ENCODE results near the gene CASZ1.

GRCh38 chr1:10716840-10717239 is 79.6 kb downstream of the CASZ1 start:
- TF ChIP-seq CTCF (IDR thresholded peaks at IDR 0.05) (no peak), POLR2A (IDR thresholded peaks at IDR 0.05; ENCODE audit: low read depth) (no peak), EP300 (IDR thresholded peaks at IDR 0.05) (no peak), POLR2AphosphoS5 (IDR thresholded peaks at IDR 0.05) (no peak)
